ENCODE results near the gene FIGNL2.

FIGNL2 gene

GRCh38 chr12:51874000-51874399 lies 25.5 kb upstream of the FIGNL2 start:
- DNase-seq (ENCODE audit: low read depth in 2 of 2), result no peak

- DNase-seq (ENCODE audit: low read depth in 2 of 2), result no peak
These were observed 24.9 kb upstream of the FIGNL2 start for GRCh38 chr12:51873251-51873994.

- no peak for DNase-seq (ENCODE audit: low read depth in 2 of 2)
These were observed 24.1 kb upstream of the FIGNL2 start for GRCh38 chr12:51872689-51872981.

GRCh38 chr12:51871918-51872688 lies 23.6 kb upstream of the FIGNL2 start:
- DNase-seq (ENCODE audit: low read depth in 2 of 2), result no peak

- DNase-seq (ENCODE audit: low read depth in 2 of 2), result no peak
These were observed 22.6 kb upstream of the FIGNL2 start for GRCh38 chr12:51871126-51871525.

- DNase-seq (ENCODE audit: low read depth in 2 of 2), result no peak
These were observed 22.0 kb upstream of the FIGNL2 start for GRCh38 chr12:51870504-51870903.

- DNase-seq (ENCODE audit: low read depth in 2 of 2), result no peak
These were observed 21.4 kb upstream of the FIGNL2 start for GRCh38 chr12:51869931-51870330.

- DNase-seq (ENCODE audit: low read depth in 2 of 2), result no peak
These were observed 21.0 kb upstream of the FIGNL2 start for GRCh38 chr12:51869496-51869865.

GRCh38 chr12:51868821-51869495 lies 20.4 kb upstream of the FIGNL2 start:
- no peak for DNase-seq (ENCODE audit: low read depth in 2 of 2)

GRCh38 chr12:51867796-51868428 lies 19.4 kb upstream of the FIGNL2 start:
- no peak for DNase-seq (ENCODE audit: low read depth in 2 of 2)

GRCh38 chr12:51867371-51867770 lies 18.9 kb upstream of the FIGNL2 start:
- no peak for DNase-seq (ENCODE audit: low read depth in 2 of 2)

- no peak for DNase-seq (ENCODE audit: low read depth in 2 of 2)
These were observed 18.2 kb upstream of the FIGNL2 start for GRCh38 chr12:51866762-51867161.

- no peak for DNase-seq (ENCODE audit: low read depth in 2 of 2)
These were observed 17.8 kb upstream of the FIGNL2 start for GRCh38 chr12:51866324-51866723.

GRCh38 chr12:51865757-51866270 lies 17.3 kb upstream of the FIGNL2 start:
- DNase-seq (ENCODE audit: low read depth in 2 of 2), result no peak

- DNase-seq (ENCODE audit: low read depth in 2 of 2), result no peak
These were observed 16.5 kb upstream of the FIGNL2 start for GRCh38 chr12:51864833-51865670.

GRCh38 chr12:51863933-51864832 lies 15.7 kb upstream of the FIGNL2 start:
- DNase-seq (ENCODE audit: low read depth in 2 of 2), result no peak

GRCh38 chr12:51863363-51863932 lies 14.9 kb upstream of the FIGNL2 start:
- no peak for DNase-seq (ENCODE audit: low read depth in 2 of 2)

- DNase-seq (ENCODE audit: low read depth in 2 of 2), result no peak
These were observed 14.4 kb upstream of the FIGNL2 start for GRCh38 chr12:51862947-51863346.

GRCh38 chr12:51860986-51861385 lies 12.5 kb upstream of the FIGNL2 start:
- no peak for DNase-seq (ENCODE audit: low read depth in 2 of 2)

Data from stimulated activated CD8-positive, alpha-beta memory T cell treated with anti-CD3 and anti-CD28 coated beads, Interleukin-15, amount 100 ng/mL, for 48 hours (primary cell).